HG03439 (cell line): ENCODE data around the gene ELF2.
A peak's percentile ranks its signal among the peaks of the same experiment; 100 is the strongest.
"Not testable (repeated sequence)": the region's sequence is repeated elsewhere in the genome, so short reads cannot be mapped to it uniquely, and the experiment has no call there.

Experiments used
- ATAC-seq: cut with Tn5 transposase; IDR thresholded peaks from one replicate; pipeline ENCODE4 v1.9.1; 2021; ENCODE audit warnings: mild to moderate bottlenecking, moderate library complexity; ENCODE audit not compliant: unreplicated experiment

The ELF2 gene

GRCh38 chr4:139144911-139145551, 32.0 kb downstream of the ELF2 start:
- ATAC-seq: no peak

GRCh38 chr4:139144161-139144859, 32.7 kb downstream of the ELF2 start:
- no peak for ATAC-seq

- no peak for ATAC-seq
Observed at GRCh38 chr4:139142980-139143379, 34.0 kb downstream of the ELF2 start.

GRCh38 chr4:139142087-139142486, 34.9 kb downstream of the ELF2 start:
- ATAC-seq: no peak

GRCh38 chr4:139137763-139138162, 39.3 kb downstream of the ELF2 start:
- no peak for ATAC-seq

- ATAC-seq: no peak
Observed at GRCh38 chr4:139134403-139134802, 42.6 kb downstream of the ELF2 start.

- no peak for ATAC-seq
Observed at GRCh38 chr4:139131209-139131870, 45.7 kb downstream of the ELF2 start.

GRCh38 chr4:139129206-139129605, 47.8 kb downstream of the ELF2 start:
- no peak for ATAC-seq

GRCh38 chr4:139126898-139127297, 50.1 kb downstream of the ELF2 start:
- ATAC-seq: no peak

GRCh38 chr4:139123910-139124309, 53.1 kb downstream of the ELF2 start:
- ATAC-seq: no peak

- ATAC-seq: no peak
Observed at GRCh38 chr4:139118365-139118764, 58.7 kb downstream of the ELF2 start.

- ATAC-seq: no peak
Observed at GRCh38 chr4:139115226-139115625, 61.8 kb downstream of the ELF2 start.

- not testable (repeated sequence) for ATAC-seq
Observed at GRCh38 chr4:139114795-139115194, 62.2 kb downstream of the ELF2 start.

GRCh38 chr4:139112650-139113049, 64.4 kb downstream of the ELF2 start:
- ATAC-seq: no peak

GRCh38 chr4:139108567-139109128, 68.4 kb downstream of the ELF2 start:
- no peak for ATAC-seq

- ATAC-seq: peak; percentile 87
Observed at GRCh38 chr4:139099366-139099982, 77.5 kb downstream of the ELF2 start.

GRCh38 chr4:139092271-139092670, 84.7 kb downstream of the ELF2 start:
- no peak for ATAC-seq

GRCh38 chr4:139085141-139085540, 91.9 kb downstream of the ELF2 start:
- no peak for ATAC-seq

- ATAC-seq: no peak
Observed at GRCh38 chr4:139084804-139085093, 92.3 kb downstream of the ELF2 start.

GRCh38 chr4:139083956-139084803, 92.8 kb downstream of the ELF2 start:
- peak; percentile 58 for ATAC-seq

GRCh38 chr4:139083607-139083955, 93.4 kb downstream of the ELF2 start:
- peak; percentile 37 for ATAC-seq
